GM13977 (cell line): ENCODE results near the gene GNG4.
"Not testable (repeated sequence)": the region's sequence is repeated elsewhere in the genome, so short reads cannot be mapped to it uniquely, and the experiment has no call there.

Experiments
- DNase-seq: peaks from one replicate; pipeline ENCODE4 v3.0.0; 2012; ENCODE audit warnings: low spot score
- in situ Hi-C: fragments of 300-500 bp; cut with MboI; formaldehyde crosslinking; loops from one replicate; pipeline ENCODE4 v1.12.0; 2022; ENCODE audit warnings: low sequenced_read_pairs, low pct_unique_long_range_greater_than_20kb, mixed read lengths, inconsistent platforms; ENCODE audit not compliant: unreplicated experiment
- TF ChIP-seq, protein P1 (sequence below): IDR thresholded peaks from 2 replicates; pipeline ENCODE4 v1.5.1; 2012; ENCODE audit warnings: mild to moderate bottlenecking, control low read depth; ENCODE audit not compliant: insufficient read depth; ENCODE audit errors: extremely low read depth, missing control alignments

The GNG4 gene

DNA sequence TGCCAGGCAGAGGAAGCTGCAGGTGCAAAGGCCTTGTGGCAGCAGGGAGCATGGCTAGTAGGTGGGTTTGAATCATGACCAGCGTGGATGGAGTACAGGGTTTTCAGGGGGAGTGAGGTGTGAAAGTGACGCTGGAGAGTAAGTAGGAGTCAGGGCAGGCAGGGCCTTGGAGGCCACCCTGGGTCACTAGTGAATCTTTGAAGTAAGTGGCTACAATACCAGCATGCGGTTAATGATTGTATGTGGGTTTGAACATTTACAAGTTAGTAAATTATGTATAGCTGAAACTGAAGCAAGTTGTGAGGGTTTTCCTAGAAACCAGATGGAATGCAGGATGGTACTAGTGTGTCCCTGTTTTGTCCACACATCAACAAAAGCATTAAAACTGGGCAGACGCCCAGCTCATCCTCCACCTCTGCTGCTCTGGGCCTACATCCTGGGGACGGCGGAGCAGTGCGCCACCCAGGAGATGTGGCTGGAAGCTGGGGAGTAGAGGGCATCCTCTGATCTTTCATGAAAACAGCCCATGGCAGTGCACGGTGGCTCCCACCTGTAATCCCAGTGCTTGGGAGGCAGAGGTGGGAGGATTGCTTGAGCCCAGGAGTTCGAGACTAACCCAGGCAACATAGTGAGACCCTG is 104.2 kb downstream of the GNG4 start:
- TF ChIP-seq, protein P1, sequence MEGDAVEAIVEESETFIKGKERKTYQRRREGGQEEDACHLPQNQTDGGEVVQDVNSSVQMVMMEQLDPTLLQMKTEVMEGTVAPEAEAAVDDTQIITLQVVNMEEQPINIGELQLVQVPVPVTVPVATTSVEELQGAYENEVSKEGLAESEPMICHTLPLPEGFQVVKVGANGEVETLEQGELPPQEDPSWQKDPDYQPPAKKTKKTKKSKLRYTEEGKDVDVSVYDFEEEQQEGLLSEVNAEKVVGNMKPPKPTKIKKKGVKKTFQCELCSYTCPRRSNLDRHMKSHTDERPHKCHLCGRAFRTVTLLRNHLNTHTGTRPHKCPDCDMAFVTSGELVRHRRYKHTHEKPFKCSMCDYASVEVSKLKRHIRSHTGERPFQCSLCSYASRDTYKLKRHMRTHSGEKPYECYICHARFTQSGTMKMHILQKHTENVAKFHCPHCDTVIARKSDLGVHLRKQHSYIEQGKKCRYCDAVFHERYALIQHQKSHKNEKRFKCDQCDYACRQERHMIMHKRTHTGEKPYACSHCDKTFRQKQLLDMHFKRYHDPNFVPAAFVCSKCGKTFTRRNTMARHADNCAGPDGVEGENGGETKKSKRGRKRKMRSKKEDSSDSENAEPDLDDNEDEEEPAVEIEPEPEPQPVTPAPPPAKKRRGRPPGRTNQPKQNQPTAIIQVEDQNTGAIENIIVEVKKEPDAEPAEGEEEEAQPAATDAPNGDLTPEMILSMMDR, result no peak
- in situ Hi-C loops, result no loop called here
- no peak for DNase-seq

DNA sequence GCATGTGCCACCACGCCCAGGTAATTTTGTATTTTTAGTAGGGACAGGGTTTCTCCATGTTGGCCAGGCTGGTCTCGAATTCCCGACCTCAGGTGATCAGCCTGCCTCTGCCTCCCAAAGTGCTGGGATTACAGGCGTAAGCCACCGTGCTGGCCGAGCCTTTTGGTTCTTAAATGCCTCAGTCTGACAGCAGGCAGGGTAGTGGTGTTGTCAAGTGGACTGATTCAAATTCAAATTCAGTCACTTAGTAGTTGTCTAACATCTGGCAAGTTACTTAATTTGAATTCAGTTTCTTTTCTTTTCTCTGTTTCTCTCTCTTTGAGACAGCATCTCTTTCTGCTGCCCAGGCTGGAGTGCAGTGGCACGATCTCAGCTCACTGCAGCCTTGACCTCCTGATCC is 106.7 kb downstream of the GNG4 start:
- in situ Hi-C loops, DNase-seq: not testable (repeated sequence)

DNA sequence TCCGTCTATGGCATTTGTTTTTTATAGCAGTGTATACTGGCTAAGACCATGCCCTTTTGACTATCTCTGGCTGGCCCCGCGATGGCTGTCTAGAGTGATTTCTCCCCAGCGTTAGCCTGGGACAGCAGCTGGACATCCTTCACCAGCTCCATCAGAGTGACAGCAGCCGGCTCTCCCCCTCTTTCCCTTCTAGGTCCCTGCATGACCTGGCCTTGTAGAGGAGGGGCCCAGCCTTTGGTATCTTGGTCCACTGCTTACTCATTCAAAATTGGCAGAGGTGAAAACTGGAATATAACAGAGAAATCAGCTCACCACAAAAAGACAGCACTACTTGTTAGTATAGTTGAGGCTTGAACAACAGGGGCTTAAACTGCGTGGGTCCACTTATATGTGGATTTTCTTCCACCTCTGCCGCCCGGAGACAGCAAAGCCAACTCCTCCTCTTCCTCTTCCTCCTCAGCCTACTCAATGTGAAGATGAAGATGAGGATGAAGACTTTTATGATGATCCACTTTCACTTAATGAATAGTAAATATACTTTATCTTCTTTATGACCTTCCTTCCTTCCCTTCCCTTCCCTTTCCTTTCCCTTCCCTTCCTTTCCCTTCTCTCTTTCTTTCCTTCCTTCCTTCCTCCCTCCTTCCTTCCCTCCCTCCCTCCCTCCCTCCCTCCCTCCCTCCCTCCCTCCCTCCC is 116.0 kb downstream of the GNG4 start:
- no peak for DNase-seq
- in situ Hi-C loops, result no loop called here
- TF ChIP-seq, protein P1, result no peak

DNA sequence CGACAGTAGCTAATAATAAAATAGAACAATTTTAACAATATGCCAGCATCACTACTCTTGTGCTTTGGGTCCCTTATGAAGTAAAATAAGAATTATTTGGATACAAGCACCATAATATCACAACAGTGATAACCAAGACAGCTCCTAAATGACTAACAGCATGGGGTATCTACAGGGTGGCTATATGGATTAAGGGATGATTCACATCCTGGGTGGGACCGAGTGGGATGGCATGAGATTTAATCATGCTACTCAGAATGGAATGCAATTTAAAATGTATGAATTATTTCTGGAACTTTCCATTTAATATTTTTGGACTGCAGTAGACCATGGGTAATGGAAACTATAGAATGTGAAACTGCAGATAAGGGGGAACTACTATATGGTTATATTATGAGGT is 117.2 kb downstream of the GNG4 start:
- in situ Hi-C loops, result no loop called here
- no peak for DNase-seq
- TF ChIP-seq, protein P1, result no peak

DNA sequence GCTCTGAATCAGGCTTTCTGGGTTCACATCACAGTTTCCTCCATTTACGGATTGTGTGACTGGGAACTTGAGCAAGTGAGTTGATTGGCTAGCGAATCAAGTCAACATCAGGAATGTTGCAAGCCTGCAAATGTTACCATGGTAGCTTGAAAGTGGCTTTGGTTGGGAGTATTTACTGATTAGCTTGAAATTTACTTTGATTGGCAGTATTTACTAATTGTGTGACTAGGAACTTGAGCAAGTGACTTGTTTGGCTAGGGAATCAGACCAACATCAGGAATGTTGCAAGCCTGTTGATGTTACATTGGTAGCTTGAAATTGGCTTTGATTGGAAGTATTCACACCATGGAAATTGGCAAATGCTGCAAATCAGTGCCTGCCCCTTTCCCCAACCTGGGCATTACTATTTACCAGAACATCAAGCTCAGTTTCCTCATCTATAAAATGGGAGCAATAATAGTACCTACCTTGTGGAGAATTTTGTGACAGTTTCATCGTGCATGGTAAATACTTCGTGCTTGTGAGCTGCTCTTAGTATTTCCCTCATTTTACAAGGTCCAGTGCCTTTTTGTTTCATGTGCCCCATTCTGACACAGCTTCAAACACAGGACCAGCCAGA is 122.3 kb downstream of the GNG4 start:
- TF ChIP-seq, protein P1, result no peak
- no peak for DNase-seq
- in situ Hi-C loops, result no loop called here

DNA sequence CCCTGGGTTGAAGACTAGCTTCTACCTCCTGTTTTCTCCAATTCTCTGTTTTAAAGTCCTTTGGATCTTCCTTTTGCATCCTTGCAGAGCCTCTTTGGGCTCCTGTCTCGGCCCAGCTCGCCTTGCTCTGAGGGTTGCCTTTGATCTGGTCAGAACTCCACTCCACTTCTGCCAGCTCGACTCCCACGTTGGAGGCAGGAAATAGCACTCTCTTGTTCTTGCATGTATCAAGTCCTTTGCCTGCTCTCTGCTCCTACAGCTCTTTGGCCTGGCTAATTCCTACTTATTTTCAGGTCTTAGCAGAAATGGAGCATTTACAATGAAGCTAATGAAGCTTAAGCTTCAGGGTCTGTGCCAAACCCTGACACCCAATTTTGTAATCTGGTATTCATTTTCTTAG is 124.3 kb downstream of the GNG4 start:
- TF ChIP-seq, protein P1, result no peak
- DNase-seq, result no peak

DNA sequence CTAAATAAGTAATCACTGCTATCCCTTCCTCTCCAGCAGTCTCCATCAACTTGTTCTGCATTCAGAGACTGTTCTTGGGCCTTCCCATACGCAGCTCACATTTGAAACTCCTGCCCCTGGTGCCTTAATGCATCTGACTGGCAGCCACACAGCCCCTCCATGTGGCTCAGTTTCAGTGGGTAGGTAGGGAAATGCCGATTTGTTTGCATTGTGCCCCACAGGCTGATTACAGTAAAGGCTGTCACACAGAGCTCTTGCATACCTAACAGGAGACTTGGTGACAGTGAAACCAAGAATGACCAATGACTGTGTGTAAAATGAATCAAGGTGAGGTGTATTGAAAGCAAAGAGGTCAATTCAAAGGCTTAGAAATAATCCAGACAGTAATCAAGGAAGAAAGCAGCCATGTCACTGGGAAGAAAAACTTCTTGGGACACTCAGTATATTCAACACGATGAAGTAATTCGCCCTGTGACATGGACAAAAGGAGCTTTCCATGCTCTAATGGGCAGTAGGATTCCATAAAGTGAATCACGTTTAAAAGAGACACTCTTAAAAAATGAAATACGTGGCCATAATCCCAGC is 132.6 kb downstream of the GNG4 start:
- TF ChIP-seq, protein P1, result no peak
- in situ Hi-C loops, result loop anchor here (25.0 kb wide), 1 partner anchor 445 kb away; no protein-coding TSS in a partner anchor
- no peak for DNase-seq

More for the DNA sequence above, 124.3 kb downstream of the GNG4 start:
- in situ Hi-C loops, result no loop called here
